22Rv1 (cell line): ENCODE data around the gene GALNT1.

Source experiments
- CTCF ChIP-seq: fragments of 450-650 bp; IDR thresholded peaks from 2 replicates; pipeline ENCODE4 v1.5.1; 2017; ENCODE audit warnings: mild to moderate bottlenecking
- ZFX ChIP-seq: fragments of 450-650 bp; IDR thresholded peaks from 2 replicates; pipeline ENCODE4 v1.6.1; 2017; ENCODE audit warnings: antibody characterized with exemption, borderline replicate concordance

- TF ChIP-seq CTCF, result no peak
- no peak for TF ChIP-seq ZFX
Measured at GRCh38 chr18:35728676-35729075, 147.1 kb downstream of the GALNT1 start.
